Fibroblast of villous mesenchyme (primary cell): Measurements from ENCODE around the gene TSACC. TPM values are rescaled to one million over a fixed set of nuclear protein-coding genes. Genes with fewer than 3 reads are reported as not detected.
A peak's percentile ranks its signal among the peaks of the same experiment; 100 is the strongest.

Experiments
- DNase-seq: peaks from one replicate; pipeline ENCODE4 v3.0.0-alpha.2; 2010; ENCODE audit warnings: low read depth
- H3K4me3 ChIP-seq: 2 replicates; pipeline ENCODE4 v1.5.1; 2011; ENCODE audit warnings: low read depth, mild to moderate bottlenecking, low read length
- total RNA-seq: library from RNA; depleted of rRNA; stranded (reverse); fragments of >200 nt; gene quantifications from 2 replicates; pipeline ENCODE4 v1.2.3, GENCODE V29; 2012
- TF ChIP-seq, protein P1 (sequence below): IDR thresholded peaks from 2 replicates; pipeline ENCODE4 v1.5.1; 2012; ENCODE audit warnings: low read depth, mild to moderate bottlenecking, low read length; ENCODE audit not compliant: insufficient read depth

TSACC gene
- total RNA-seq, 1 donor, result not detected

DNA sequence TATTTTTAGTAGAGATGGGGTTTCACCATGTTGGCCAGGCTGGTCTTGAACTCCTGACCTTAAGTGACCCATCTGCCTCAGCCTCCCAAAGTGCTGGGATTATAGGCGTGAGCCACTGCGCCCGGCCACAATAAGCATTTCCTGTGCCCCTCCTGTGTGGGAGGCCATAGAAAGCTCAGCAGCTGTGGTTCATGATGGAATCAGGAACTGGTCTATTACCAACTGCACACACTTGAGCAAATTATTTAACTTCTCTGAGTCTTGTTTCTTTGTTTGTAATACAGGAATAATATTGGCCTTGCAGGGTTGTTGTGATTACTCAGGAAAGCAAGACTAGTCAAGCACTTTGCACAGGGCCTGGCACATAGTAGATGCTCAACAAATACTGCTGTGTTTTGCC, 45.7 kb downstream of the TSACC start:
- no peak for DNase-seq
- TF ChIP-seq, protein P1, sequence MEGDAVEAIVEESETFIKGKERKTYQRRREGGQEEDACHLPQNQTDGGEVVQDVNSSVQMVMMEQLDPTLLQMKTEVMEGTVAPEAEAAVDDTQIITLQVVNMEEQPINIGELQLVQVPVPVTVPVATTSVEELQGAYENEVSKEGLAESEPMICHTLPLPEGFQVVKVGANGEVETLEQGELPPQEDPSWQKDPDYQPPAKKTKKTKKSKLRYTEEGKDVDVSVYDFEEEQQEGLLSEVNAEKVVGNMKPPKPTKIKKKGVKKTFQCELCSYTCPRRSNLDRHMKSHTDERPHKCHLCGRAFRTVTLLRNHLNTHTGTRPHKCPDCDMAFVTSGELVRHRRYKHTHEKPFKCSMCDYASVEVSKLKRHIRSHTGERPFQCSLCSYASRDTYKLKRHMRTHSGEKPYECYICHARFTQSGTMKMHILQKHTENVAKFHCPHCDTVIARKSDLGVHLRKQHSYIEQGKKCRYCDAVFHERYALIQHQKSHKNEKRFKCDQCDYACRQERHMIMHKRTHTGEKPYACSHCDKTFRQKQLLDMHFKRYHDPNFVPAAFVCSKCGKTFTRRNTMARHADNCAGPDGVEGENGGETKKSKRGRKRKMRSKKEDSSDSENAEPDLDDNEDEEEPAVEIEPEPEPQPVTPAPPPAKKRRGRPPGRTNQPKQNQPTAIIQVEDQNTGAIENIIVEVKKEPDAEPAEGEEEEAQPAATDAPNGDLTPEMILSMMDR, result no peak
- no peak overlapping the region for H3K4me3 ChIP-seq

- TF ChIP-seq, protein P1, result no peak
- no peak overlapping the region for H3K4me3 ChIP-seq
- DNase-seq, result no peak
Measured at GRCh38 chr1:156384658-156385057, 46.3 kb downstream of the TSACC start.

GRCh38 chr1:156385534-156386031, 47.3 kb downstream of the TSACC start:
- TF ChIP-seq, protein P1, result peak; percentile 88
- H3K4me3 ChIP-seq, result no peak overlapping the region
- DNase-seq, result peak; percentile 67

DNA sequence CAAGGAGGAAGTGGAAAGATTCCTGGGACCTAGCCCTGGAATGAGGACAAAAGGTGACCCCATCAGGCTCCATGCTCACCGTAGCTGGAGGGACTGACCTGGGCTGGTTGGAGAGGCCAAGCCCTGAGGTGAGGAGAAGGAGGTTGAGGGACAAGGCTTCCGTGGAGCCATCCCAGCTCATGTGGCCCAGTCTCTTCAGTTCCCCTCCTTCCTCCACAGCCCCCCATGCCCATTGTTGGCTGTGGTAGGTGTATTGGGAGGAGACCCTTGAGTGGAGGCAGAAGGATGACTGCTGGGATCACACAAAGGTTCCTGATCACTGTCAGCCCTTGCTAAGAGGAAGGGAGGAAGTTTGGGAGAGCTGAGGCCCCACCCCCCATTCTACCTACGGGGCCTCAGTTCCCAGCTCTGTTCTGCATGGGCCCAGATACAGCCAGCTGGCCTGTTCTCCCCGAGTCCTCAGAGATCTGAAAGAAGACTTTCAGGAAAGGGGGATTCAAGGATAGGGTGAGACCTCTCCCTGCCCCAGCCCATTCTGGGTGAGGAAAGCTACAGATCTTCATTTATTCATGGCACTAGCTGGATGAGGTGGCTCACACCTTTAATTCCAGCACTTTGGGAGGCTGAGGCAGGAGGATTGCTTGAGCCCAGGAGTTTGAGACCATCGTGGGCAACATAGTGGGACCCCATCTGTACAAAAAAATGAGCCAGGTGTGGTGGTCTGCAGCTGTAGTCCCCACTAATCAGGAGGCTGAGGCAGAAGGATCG, 48.0 kb downstream of the TSACC start:
- TF ChIP-seq, protein P1, result no peak
- H3K4me3 ChIP-seq, result no peak overlapping the region
- DNase-seq, result no peak

GRCh38 chr1:156386949-156387869, 48.9 kb downstream of the TSACC start:
- TF ChIP-seq, protein P1, result no peak
- DNase-seq, result no peak
- H3K4me3 ChIP-seq, result no peak overlapping the region

DNA sequence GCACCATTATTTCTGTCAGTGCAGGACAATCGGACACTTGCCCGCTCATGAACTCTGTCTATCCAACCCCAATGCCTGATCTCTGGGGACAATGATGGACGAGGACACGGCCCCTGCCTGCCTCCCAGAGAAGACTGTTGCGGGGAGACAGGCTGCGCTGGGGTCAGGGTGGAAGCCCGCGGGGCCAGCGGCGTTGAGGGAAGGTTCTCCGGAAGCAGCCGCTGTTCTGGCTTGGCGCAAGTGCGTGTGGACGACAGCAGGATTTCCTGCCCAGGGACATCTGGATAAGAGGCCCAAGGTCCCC, 49.5 kb downstream of the TSACC start:
- TF ChIP-seq, protein P1, result no peak
- no peak for DNase-seq
- no peak overlapping the region for H3K4me3 ChIP-seq
